Renal cortical epithelial cell (primary cell): ENCODE data around the gene TRIM40. TPM values are rescaled to one million over a fixed set of nuclear protein-coding genes. Genes with fewer than 3 reads are reported as not detected.
A peak's percentile ranks its signal among the peaks of the same experiment; 100 is the strongest.

Experiments used
- DNase-seq: peaks from one replicate; pipeline ENCODE4 v3.0.0-alpha.2; 2011; ENCODE audit warnings: low read depth
- total RNA-seq: library from RNA; depleted of rRNA; stranded (reverse); fragments of >200 nt; gene quantifications from 2 replicates; pipeline ENCODE4 v1.2.3, GENCODE V29; 2014

Gene TRIM40
- total RNA-seq, 1 donor from 2014 or later, result not detected

DNA sequence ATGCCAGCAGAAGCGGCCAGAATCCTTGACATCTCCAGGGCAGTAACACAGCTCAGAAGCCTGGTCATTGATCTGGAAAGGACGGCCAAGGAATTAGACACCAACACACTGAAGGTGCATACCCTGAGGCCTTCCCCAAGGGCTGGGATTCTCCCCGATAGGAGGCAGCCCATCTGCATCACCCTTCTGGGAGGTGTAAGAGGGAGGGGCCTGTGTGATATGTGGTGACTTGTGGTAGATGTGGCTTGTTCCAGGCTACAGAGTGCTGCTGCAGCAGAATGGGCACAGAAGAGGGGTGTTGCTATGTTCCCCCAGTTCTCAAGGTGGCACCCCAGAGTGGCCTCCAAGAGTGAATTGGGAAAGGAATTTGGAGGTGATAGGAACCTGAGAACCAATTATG, 11.2 kb downstream of the TRIM40 start:
- DNase-seq, result no peak

DNA sequence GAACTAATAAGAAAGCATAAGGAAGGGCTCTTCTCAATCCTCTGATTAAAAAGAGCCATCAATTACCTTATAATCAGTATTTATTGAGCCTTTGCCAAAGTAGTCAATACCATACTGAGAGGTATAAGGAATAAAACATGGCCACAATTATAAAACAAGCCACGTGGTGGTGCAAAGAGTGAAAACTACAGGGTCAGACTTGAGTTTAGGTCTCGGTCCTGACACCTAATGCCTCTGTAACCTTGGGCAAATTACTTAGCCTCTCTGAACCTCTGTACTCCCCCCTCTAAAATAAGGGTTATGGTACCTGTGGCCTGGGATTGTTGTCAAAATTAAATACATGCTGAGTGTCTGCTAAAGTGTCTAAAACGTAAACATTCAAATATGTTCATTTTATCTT, 13.3 kb downstream of the TRIM40 start:
- DNase-seq, result no peak

DNA sequence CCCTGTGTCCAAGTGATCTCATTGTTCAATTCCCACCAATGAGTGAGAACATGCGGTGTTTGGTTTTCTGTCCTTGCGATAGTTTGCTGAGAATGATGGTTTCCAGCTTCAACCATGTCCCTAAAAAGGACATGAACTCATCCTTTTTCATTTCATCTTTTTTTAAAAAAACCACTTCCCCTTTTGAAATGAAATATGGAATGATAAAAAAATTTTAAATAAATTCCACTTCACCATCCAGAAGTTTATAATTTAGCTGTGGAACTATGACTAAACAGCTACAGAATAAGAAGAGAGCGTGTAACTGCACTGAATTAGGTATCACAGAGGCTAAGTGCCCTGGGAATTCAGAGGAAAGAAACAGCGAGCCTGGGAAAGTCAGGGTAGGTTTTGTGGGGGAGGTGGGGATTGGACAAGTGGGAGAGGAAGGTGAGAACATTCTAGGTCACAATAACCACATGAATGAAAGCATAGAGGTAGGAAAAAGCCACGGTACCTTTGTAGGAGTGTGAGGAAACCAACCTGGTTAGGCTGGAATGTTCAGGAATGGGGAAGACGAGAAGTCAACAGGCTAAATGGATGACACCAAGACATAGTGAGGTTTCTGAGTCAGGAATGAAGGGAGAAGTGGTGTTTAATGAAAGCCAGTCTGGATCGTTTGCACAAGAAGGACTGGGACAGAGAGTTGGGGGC, 14.1 kb downstream of the TRIM40 start:
- peak; percentile 75 for DNase-seq

DNA sequence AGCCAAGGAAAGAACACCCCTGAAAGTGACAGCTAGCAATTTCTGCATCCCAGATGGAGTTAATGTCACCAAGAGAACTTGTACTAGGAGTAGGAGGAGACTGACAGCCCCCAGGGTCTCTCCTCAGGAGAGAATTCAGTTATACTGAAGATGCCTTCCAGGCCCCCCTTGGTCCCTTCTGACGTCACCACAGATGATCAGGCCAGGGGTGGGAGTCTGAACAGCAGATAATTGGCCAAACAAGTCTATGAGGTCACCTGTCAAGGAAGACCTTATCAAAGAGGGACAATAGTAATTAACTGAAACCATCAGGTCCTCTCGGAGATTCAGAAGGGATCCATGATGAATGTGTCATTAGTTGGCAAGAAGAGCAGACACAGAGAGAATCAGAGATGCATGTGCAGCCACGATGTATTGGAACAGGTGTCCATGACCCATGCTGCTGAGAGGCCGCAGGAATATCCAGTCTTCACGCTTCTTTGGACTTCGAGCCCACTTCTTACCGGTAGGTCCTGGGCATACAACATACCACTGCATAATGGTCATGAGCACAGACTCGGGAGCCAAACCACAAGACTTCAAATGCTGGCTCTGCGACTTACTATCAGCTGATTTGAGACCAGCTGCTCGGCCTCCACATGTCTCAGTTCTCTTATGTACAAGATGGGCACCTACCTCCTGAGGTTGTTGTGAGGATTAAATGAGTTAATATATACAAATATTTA, 14.9 kb downstream of the TRIM40 start:
- peak; percentile 88 for DNase-seq

DNA sequence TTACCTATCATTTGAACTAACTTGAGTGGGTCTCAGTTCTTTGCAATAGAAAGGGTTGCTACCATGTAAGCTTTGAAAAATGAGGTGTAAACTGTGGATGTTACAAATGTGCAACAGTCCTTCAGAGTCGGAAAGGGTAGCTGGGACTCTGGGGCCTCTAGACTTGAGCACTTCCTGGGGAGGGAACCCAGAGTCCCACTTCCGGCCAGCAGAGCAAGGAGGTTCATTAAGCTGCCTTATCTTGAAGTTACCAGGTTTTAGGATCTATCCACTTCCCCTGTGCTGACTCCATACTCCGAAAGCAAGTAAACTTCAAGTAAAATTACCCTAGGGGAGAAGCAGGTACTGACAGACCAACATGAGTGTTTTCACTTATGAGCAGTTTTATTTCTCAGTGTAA, 15.6 kb downstream of the TRIM40 start:
- DNase-seq, result no peak

DNA sequence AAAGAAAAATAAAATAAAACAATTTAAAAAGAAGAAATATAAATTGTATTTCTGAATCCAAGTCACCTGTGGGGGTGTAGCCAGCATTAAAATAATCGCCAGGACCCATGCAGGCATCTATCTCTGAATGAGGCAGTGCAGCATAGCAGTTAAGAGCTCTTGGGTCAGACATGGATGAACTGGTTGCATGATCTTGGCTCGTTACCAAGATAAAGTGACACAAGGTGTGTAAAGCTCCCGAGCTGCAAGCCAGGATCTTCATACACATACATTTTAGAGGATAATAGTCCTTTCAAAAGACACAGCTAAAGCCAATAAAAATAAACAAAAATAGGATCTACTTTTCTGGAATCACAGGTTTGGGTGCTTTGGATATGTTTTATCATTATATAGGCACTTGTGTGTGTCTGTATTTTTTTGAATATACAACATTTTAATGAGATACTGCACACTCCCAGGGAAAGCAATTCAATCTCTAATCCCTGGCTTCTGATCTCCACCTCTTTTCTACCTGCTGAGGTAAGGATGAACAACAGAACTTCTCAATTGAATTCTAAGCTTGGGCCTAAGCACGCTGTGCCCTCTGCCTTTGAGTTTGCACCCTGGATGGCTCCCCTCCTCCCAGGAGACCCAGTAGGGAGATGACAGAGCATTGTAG, 16.2 kb downstream of the TRIM40 start:
- DNase-seq, result no peak

DNA sequence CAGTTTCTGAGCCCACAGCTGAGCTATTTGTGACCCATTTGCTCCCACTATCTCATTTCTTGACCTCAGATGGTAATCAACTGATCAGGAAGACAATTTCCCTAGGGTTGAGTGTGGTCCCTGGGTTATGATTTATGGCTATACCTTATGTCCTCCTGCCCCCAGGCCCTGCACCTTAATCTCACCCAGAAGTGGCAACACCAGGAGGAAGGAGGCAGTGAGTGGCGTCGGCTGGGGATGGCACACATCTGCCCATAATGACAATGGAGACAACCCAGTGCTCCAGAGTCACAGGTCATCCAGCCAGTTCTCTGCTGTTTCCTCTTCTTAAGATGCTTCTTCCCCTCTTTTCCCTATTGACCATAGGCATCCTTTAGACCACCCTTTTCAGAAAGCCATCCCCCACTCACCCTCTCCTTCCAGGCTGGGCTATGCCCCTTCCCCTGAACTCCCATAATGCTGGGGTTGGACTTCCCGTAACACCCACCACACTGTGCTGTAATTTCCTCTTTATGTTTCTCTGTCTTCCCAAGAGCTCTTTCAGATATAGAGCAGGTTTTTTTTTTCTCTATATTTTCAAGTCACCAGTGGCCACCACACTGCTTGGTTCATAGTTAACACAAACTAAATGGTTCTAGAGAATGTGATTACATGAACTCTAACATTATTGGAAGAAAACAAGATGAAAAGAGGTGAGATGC, 17.1 kb downstream of the TRIM40 start:
- no peak for DNase-seq

DNA sequence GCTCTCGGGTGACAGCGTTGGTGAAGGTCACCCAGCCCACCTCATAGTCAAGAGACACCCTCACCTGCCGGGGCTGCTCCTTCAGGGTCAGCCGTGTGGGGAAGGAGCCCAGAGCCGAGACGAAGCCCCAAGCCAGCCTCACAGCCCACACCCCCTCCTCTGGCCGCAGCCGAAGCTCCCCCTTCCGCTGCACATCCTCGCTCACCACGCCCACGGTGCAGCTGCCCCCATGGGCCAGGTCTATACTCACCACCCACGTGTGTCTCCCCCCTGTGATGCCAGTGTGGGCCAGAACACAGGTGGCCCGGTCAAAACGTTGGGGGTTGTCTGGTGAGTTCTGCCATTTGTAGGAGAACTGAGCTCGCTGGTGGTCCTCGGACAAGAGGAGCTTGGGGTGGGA, 18.1 kb downstream of the TRIM40 start:
- no peak for DNase-seq

DNA sequence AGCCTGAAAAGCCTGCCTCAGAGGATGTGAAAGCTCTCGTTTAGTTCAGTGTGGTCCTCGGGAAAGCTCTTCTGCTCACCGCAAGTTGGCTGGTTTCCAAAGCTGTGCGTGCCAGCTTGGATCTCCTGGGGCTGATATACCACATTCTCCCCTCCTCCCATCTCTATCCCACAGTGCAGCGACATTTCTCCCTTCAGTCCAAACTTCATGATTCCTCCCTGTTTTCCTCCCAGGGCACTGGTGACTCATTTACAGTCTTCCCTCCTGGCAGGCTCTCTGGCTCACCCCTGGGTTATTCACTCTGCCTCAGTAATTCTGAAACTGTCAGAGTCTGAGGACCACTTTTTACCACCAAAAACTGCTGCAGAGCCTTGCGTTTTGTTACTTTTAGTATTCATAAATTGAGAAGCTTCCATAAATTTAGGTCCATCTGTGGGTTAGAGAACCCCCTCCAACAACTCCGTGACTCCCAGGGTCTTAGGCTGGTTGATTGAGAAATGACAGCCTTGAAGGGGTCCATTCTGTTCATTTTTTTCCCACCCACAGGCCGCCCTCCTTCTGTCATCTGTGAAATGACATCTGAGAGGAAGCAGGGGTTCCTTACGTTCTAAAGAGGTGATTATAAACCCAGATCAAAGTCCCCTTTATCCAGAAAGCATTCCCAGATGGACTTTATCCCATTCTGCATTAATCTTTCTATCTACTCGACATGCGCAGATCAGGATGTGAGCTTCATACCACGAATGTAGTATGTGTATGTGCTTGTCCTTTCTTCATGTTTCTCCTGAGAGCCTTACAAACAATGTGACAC, 19.0 kb downstream of the TRIM40 start:
- DNase-seq, result peak; percentile 94

DNA sequence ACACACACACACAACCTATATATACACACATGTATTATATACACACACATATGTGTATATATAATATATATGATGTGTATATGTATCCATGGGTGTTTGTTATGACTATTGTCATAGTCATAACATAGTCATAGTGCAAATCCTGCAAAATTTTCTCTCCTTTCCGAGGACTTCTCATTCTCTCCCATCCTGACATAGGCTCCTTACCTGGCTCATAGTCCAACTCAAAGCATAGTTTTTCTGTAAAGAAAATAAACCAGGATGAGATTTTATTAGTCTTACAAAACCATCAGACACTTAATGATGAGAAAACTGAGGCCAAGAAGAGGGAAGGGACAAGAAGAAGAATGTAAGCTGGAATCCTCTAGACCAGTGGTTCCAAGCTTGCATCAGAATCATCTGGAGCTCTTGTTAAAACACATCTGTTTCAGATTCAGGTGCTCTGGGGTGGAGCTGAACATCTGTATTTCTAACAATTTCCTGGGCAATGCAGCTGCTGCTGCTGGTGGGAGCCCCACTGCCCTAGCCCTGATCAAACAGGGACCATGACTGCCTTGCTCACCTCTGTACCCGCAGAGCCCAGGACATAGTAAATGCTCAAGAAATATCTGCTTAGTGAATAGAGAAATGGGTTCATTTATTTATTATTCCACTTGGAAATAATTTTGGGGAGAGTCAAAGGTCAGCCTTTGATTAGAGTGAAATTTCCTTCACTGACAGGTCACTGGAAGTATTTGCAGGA, 19.8 kb downstream of the TRIM40 start:
- DNase-seq, result no peak

DNA sequence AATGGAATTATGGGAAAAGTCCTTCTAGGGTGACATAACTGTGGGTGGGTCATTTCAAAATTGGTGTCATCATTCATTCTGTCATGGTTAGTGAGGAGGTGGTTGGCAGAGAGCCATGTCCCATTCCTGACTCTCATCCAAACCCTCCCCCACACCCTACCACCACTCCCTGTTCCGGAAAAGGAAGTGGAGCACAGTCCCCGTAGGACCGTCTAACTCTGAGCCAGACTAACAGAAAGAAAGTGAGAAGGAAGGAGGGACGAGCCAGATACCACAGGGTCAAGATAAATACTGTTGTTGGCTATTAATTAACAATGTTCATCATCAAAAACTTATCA, 20.3 kb downstream of the TRIM40 start:
- DNase-seq, result peak; percentile 78

DNA sequence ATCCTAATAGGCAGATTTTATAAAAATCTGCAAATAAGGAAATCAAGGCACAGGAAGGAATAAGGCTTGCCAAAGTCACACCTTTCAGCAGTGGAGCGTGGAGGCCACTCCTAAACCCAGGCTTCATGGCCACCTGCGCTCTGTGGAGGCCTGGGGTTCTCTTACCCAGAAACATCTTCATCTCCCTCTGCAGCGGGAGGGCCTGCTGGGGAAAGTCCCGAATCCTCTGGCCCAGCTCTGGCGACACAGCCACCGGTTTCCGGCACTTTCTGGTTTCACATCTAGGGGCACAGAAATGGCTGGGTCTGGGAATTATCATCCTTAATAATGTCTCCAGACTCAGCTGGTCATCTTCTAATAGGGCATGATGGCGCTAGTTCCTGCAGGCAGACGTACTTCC, 20.8 kb downstream of the TRIM40 start:
- DNase-seq, result no peak

DNA sequence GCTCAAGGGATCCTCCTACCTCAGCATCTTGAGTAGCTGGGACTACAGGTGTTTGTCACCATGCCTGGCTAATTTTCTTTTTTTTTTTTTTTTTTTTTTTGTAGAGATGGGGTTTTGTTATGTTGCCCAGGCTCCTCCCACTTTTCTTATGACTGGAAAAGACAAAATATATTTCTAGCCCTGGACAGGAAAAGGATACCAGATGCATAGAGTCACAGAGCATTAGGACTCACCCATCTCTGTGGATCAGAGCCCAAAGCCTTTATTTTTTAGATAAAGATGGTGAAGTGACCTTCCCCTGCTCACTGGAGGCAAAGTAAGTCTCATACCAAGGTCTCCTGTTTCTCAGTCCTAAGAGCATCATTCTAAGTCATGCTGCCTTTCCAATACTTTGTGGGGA, 21.6 kb downstream of the TRIM40 start:
- DNase-seq, result no peak

DNA sequence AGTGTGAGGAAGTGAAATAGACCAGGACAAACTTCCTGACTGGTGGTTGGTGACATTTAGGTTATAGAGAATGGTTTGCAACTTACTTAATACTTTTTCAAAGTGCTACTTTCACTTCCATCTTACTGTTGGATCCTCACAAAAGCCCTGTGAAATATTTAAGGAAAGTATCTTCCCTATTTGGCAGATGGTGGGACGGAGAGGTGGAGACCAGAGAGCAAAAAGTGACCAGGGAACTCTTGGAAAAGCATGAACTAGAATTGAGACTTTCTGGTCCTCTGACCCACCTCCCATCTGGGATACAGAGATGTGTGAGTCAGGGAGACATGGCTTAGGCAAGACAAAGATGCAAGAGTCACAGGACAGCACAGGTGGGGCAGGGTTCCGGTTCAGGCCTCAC, 22.1 kb downstream of the TRIM40 start:
- DNase-seq, result no peak

DNA sequence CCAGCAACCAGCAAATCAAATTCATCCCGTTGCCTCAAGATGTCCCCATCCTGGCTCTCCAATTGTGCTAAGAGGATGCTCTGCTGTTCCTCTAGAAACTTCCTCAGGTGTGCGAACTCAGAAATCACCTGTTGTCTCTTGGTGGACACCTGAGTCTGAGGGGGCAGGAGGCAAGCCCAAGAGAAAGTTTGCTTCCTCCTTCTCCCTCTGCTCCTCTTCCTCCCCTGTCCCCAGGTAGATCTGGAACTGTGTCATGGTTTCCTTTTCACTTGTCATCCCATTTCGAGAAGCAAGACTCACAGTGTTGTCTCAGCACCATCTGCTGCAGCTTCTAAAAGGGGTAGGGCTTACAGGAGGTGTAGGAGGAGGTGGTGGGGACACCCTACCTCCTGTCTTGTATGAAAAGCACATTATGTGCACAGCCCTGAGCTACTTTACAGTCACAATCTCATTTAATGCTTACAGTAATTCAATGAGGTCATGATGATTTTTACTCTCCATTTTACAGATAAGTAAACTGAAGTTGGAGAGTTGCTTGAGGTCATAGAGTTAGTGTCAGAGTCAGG, 22.6 kb downstream of the TRIM40 start:
- DNase-seq, result no peak

DNA sequence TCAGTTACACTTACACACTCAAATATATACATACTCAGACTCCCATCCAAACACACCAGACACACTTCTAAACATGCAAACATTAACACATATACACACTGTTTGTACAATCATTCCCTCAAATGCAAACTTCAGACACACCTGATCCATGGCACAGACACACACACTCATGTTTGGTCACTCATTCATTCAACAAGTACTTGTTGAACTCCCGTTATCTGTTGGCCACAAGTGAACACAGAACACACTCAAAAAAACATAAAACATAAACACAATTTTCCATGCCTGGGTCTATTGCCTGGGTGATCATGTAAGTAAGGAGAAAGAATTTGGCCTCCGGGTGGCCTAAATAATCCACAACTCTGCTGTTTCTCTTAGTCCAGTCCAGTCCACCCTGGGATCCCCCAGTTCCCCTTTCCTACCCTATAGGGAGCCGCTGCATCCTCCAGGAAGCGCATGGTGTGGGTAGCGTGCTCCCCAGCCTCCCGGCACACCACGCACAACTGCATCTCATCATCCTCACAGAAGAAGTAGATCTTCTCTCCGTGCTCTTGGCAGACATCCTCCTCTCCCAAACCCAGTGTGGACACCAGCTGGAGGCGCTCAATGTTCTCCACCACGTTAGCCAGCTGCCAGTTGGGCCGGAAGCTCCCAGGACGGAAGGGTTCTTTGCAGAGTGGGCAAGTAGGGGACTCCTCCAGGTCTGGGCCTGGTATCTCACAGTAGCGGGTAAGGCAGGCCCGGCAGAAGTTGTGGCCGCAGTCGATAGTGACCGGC, 24.3 kb downstream of the TRIM40 start:
- DNase-seq, result no peak

DNA sequence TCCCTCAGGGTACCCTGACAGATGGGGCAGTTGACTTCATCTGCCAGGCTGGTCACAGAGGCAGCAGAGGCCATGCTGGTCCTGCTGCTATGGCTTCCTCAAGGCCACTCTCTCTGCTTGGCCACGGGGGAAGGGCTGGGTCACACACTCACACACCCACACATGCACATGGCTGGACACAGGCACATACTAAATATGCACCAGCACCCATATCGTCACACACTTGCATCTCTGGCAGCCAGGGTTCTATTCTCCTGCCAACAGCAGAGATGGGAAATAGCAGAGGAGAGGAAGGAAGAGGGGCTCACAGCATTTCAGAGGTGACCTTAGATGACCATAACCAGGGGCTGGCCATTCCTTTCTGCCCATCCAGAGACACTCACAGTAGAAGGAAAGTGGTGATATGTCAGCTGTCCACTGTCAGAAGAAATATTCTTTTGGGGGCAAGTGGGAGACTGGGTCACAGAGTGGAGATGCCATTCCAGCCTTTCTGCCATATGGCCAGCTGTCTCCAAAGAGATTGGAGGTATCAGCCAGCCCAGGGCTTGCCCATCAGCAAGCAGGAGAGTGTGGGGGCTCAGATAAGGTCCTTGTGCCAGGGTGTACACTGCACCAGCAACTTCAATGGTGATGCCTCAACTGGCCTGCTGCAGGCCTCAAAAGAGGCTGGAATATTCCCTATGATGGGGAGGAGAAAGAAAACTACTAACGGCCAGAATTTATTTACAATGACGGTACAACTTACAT, 25.0 kb downstream of the TRIM40 start, which contains the start of gene TRIM10:
Gene TRIM10, minus strand, starts transcription at position 427 of the 747 bp plus-strand sequence. Its CDS starts 353 bp downstream, at position 74.
- no peak for DNase-seq

DNA sequence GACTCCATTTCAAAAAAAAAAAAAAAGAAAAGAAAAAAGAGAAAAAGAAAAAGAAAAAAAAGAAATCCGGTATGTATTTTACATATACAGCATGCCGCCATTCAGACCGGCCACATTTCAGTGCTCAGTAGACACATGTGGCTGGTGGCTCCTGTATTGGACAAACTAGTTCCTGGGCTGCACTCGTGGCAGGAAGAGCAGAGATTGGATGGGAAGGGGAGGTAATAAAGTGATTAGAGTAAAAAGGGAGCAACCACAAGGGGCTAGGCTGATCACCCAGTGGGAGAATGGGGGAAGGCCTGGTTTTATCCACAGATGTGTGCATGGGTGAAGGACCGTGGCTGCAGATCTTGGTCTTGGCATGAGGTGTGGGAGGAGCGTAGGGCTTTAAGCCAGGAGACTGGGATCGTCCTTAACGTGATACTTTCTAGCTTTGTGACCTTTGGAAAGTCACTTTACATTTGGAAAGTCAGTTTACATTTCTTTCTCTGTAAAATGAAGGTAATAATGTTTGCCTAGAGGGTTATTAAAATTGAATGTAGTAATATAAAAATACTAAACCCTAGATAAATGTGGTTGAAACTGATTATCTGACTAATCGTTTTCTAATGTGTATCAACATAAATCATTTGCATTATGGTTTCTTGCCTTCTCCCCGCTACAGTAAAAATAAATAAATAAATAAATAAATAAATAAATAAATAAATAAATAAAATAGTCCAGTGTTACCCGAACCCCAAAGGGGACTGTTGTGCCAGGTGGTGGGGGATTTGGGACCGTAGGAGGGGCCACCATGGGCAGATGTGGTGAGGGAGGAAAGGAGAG, 26.5 kb downstream of the TRIM40 start:
- no peak for DNase-seq
